SK-N-SH (cell line): ENCODE results near the gene MYOD1. TPM values are rescaled to one million over a fixed set of nuclear protein-coding genes. Genes with fewer than 3 reads are reported as not detected.

Experiments
- CTCF ChIA-PET: fragments of 300-600, 350-600 bp; formaldehyde crosslinking; extraction: SDS; loops from one replicate; lab custom pipeline; 2021; lab: Yijun Ruan, JAX
- POLR2A ChIA-PET: fragments of 350-600 bp; sonication (Branson Sonifier 250); formaldehyde crosslinking; extraction: SDS; loops from one replicate; lab custom pipeline; 2020; ENCODE audit warnings: antibody characterized with exemption, inconsistent platforms; lab: Yijun Ruan, JAX
- DNase-seq: peaks from one replicate; pipeline ENCODE4 v3.0.0; 2012
- H2AFZ ChIP-seq: fragments of 200-600 bp; sonication (generic); 2 replicates; pipeline ENCODE4 v1.8.1; 2016; ENCODE audit warnings: antibody characterized with exemption, mild to moderate bottlenecking, low read depth
- H3F3A ChIP-seq: fragments of 200-600 bp; sonication (generic); replicated peaks from 2 replicates; pipeline ENCODE3; 2016; ENCODE audit warnings: antibody characterized with exemption, mild to moderate bottlenecking; ENCODE audit not compliant: insufficient read depth
- H3K27ac ChIP-seq, 2 experiments: fragments of 200-500 bp in 1 of 2; fragments of 200-600 bp in 1 of 2; sonication (Bioruptor generic) in 1 of 2; sonication (generic), shearing (Covaris generic) in 1 of 2; 2 replicates each; pipeline versions ENCODE4 v1.5.1 to v1.6.1; 2014 to 2016; ENCODE audit warnings: low read depth in 2 of 2, inconsistent platforms in 1 of 2, low read length in 1 of 2, mild to moderate bottlenecking in 1 of 2, mixed read lengths in 1 of 2
- H3K27me3 ChIP-seq: fragments of 200-600 bp; sonication (generic), shearing (Covaris generic); 2 replicates; pipeline ENCODE4 v1.6.1; 2016; ENCODE audit warnings: mixed run types; ENCODE audit not compliant: insufficient read depth
- H3K36me3 ChIP-seq, 2 experiments: fragments of 200-500 bp in 1 of 2; fragments of 200-600 bp in 1 of 2; sonication (Bioruptor generic) in 1 of 2; sonication (generic) in 1 of 2; replicated peaks in 1 of 2; 2 replicates each; pipeline versions ENCODE3 to v1.5.1; 2014 to 2016; ENCODE audit warnings: low read length in 1 of 2, mild to moderate bottlenecking in 1 of 2; ENCODE audit not compliant: insufficient read depth in 2 of 2, control insufficient read depth in 1 of 2
- H3K4me1 ChIP-seq, 2 experiments: fragments of 200-500 bp in 1 of 2; fragments of 200-600 bp in 1 of 2; sonication (Bioruptor generic) in 1 of 2; sonication (generic), shearing (Covaris generic) in 1 of 2; 2 replicates each; pipeline versions ENCODE4 v1.5.1 to v1.6.1; 2014 to 2016; ENCODE audit warnings: low read depth in 1 of 2, low read length in 1 of 2, mixed run types in 1 of 2; ENCODE audit not compliant: insufficient read depth in 2 of 2, control insufficient read depth in 1 of 2
- H3K4me2 ChIP-seq: fragments of 200-600 bp; sonication (generic), shearing (Covaris generic); 2 replicates; pipeline ENCODE4 v1.6.1; 2017; ENCODE audit warnings: mixed run types
- H3K4me3 ChIP-seq, 2 experiments: fragments of 200-500 bp in 1 of 2; fragments of 200-600 bp in 1 of 2; sonication (Bioruptor generic) in 1 of 2; sonication (generic), shearing (Covaris generic) in 1 of 2; 2 replicates each; pipeline versions ENCODE4 v1.5.1 to v1.8.1; 2014 to 2016; ENCODE audit warnings: low read depth in 2 of 2, inconsistent platforms in 1 of 2, low read length in 1 of 2, mild to moderate bottlenecking in 1 of 2, mixed read lengths in 1 of 2, moderate library complexity in 1 of 2
- H3K79me2 ChIP-seq: fragments of 200-600 bp; sonication (generic); 2 replicates; pipeline ENCODE4 v1.8.1; 2017; ENCODE audit warnings: mild to moderate bottlenecking; ENCODE audit not compliant: insufficient read depth
- H3K9ac ChIP-seq: fragments of 200-600 bp; sonication (generic); 2 replicates; pipeline ENCODE4 v1.6.1; 2017; ENCODE audit warnings: mixed run types
- H3K9me2 ChIP-seq: fragments of 200-600 bp; sonication (generic); 2 replicates; pipeline ENCODE4 v1.6.1; 2017; ENCODE audit warnings: mixed run types
- H3K9me3 ChIP-seq: fragments of 200-600 bp; sonication (generic); 2 replicates; pipeline ENCODE4 v1.6.1; 2017; ENCODE audit warnings: mixed run types, mild to moderate bottlenecking, moderate library complexity
- H4K20me1 ChIP-seq: fragments of 200-600 bp; sonication (generic); 2 replicates; pipeline ENCODE4 v1.6.1; 2017; ENCODE audit warnings: mild to moderate bottlenecking, mixed run types; ENCODE audit not compliant: insufficient read depth
- EP300 ChIP-seq, 2 experiments: IDR thresholded peaks; 2 replicates each; pipeline versions ENCODE4 v1.4.0 to v1.6.1; 2012; ENCODE audit warnings: borderline replicate concordance in 1 of 2, low read depth in 1 of 2, low read length in 1 of 2
- FOXM1 ChIP-seq: IDR thresholded peaks from 2 replicates; pipeline ENCODE4 v1.4.0; 2012; ENCODE audit warnings: low read depth, mild to moderate bottlenecking
- GABPA ChIP-seq: IDR thresholded peaks from 2 replicates; pipeline ENCODE4 v1.4.0; 2012; ENCODE audit warnings: low read depth, mild to moderate bottlenecking
- MXI1 ChIP-seq: IDR thresholded peaks from 2 replicates; pipeline ENCODE4 v1.6.1; 2012; ENCODE audit warnings: mild to moderate bottlenecking, low read depth, low read length, improper control_type of control experiment
- NFIC ChIP-seq: IDR thresholded peaks from 2 replicates; pipeline ENCODE4 v1.4.0; 2012; ENCODE audit warnings: borderline replicate concordance
- POLR2AphosphoS5 ChIP-seq: IDR thresholded peaks from 2 replicates; pipeline ENCODE4 v1.6.1; 2012; ENCODE audit warnings: low read depth, low read length
- SMC3 ChIP-seq: IDR thresholded peaks from 2 replicates; pipeline ENCODE4 v1.6.1; 2012; ENCODE audit warnings: low read depth, low read length, improper control_type of control experiment
- TAF1 ChIP-seq: IDR thresholded peaks from 2 replicates; pipeline ENCODE4 v1.6.1; 2012; ENCODE audit warnings: low read depth, mild to moderate bottlenecking, low read length, moderate library complexity, borderline replicate concordance
- TCF12 ChIP-seq: IDR thresholded peaks from 2 replicates; pipeline ENCODE4 v1.4.0; 2012
- WGBS: methylation state at CpG from one replicate; pipeline ENCODE4 v1.1.6; 2017; ENCODE audit warnings: low lambda C conversion rate; 5-methylcytosine and 5-hydroxymethylcytosine counted together
- polyA plus RNA-seq, 3 experiments: library from polyadenylated mRNA; depleted of rRNA; stranded (reverse); fragments of >200 nt; gene quantifications; 2 replicates each; pipeline ENCODE4 v1.2.3, GENCODE V29; 2012
- TF ChIP-seq, protein P1 (sequence below): IDR thresholded peaks from 2 replicates; pipeline ENCODE4 v1.4.0; 2012; ENCODE audit warnings: low read depth, borderline replicate concordance
- TF ChIP-seq, protein P2 (sequence below): fragments of 200-600 bp; sonication (generic); IDR thresholded peaks from 2 replicates; pipeline ENCODE4 v1.6.1; 2017; ENCODE audit warnings: antibody characterized with exemption, mild to moderate bottlenecking, moderate library complexity
- TF ChIP-seq, protein P3 (sequence below): fragments of 150-350 bp; IDR thresholded peaks from 2 replicates; pipeline ENCODE4 v1.6.1; 2016; ENCODE audit warnings: mild to moderate bottlenecking, low read depth, low read length
- TF ChIP-seq, protein P4 (sequence below): IDR thresholded peaks from 2 replicates; pipeline ENCODE4 v1.6.1; 2012; ENCODE audit warnings: mild to moderate bottlenecking, low read depth, low read length, moderate library complexity

Gene MYOD1
- polyA plus RNA-seq, 1 of the 3 experiments (the other 2 are of a cell fraction), result not detected

DNA sequence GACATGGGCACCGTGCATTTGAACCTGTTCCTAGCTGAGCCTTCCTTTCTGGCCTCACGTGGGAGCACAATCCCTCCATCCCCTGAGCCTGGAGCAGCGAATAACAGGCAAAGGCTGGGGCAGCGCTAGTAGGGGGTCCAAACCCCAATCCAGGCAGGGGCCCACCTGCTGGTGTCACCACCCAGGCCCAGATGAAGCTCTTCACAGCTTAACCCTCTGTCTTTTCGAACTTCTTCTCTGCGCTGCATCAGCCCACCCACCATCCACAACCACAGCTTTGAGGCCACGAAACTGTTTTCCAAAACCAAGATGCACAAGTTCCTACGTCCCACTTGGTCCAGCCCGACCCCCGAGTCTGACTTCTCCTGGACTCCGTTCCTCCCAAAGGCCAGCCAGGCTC lies 26.7 kb downstream of the MYOD1 start (continued):
- TF ChIP-seq, protein P1, sequence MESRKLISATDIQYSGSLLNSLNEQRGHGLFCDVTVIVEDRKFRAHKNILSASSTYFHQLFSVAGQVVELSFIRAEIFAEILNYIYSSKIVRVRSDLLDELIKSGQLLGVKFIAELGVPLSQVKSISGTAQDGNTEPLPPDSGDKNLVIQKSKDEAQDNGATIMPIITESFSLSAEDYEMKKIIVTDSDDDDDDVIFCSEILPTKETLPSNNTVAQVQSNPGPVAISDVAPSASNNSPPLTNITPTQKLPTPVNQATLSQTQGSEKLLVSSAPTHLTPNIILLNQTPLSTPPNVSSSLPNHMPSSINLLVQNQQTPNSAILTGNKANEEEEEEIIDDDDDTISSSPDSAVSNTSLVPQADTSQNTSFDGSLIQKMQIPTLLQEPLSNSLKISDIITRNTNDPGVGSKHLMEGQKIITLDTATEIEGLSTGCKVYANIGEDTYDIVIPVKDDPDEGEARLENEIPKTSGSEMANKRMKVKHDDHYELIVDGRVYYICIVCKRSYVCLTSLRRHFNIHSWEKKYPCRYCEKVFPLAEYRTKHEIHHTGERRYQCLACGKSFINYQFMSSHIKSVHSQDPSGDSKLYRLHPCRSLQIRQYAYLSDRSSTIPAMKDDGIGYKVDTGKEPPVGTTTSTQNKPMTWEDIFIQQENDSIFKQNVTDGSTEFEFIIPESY, result no peak
- TF ChIP-seq, all 33 proteins: peak for 0

DNA sequence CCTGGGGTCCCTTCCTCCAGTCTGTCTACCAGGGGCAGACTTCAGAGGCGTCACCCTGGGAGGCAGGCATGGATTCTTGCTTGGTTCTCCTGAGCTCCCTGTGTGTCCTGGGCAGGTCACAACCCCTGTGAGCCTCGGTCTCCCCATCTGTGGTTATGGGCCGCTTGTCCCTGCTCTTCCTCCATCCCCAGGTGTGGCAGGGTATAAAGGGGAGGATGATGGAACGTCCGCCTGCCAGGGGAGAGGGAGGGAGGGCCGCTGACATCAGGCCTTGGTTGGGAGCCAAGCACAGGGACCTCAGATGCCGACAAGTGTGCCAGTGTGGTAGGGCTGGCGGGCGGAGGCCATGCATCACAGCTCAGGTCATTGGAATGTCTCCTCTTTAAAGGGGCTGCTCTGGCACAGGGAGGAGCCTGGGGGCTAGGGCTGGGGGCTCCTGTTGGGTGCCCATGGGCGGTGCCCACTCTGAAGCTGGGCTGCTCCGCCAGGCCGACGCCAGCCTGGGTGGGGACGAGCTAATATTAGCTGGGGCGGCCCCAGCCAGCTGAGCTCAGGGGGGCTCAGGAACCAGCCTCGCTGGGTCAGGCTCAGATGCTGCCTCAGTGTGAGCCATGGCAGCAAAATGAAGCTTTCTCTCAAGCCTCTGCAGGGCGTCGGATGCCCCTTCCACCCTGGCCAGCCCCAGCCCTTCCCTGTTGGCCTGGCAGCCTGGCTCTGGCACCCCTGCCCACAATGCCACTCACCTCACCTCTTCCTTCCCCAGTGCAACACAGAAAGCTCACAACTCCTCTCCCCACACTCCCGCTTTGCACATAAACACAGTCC lies 28.0 kb downstream of the MYOD1 start:
- ChIA-PET CTCF (interaction anchor here (1.0 to 2.1 kb wide), 5 partner anchors 9 to 226 kb away, joined by 3 to 12 read pairs (median 7); no protein-coding TSS in a partner anchor), POLR2A (interaction anchor here (1.1 kb wide), 1 partner anchor 16 kb away, joined by 4 read pairs; no protein-coding TSS in a partner anchor)
- Histone ChIP-seq H2AFZ (no peak overlapping the region), H3K27ac (no peak overlapping the region), H3K9me2 (no peaks in the 10 kb centered on the region), H4K20me1 (no peaks in the 10 kb centered on the region), H3K79me2 (no peaks in the 10 kb centered on the region), H3K4me1 (no peaks in the 10 kb centered on the region), H3K4me2 (no peak overlapping the region), H3K4me3 (no peak overlapping the region), H3K36me3 (no peaks in the 10 kb centered on the region), H3K9me3 (no peaks in the 10 kb centered on the region), H3F3A (no peaks in the 10 kb centered on the region), H3K27me3 (no peaks in the 10 kb centered on the region), H3K9ac (no peak overlapping the region)
- WGBS, result 57% methylated on average over 2 of the region's 19 CpGs
- no peak for TF ChIP-seq EP300 (IDR thresholded peaks at IDR 0.05; ENCODE audit: borderline replicate concordance in 1 of 2, low read depth in 1 of 2, low read length in 1 of 2)
- no peak for TF ChIP-seq GABPA
- TF ChIP-seq, protein P2, sequence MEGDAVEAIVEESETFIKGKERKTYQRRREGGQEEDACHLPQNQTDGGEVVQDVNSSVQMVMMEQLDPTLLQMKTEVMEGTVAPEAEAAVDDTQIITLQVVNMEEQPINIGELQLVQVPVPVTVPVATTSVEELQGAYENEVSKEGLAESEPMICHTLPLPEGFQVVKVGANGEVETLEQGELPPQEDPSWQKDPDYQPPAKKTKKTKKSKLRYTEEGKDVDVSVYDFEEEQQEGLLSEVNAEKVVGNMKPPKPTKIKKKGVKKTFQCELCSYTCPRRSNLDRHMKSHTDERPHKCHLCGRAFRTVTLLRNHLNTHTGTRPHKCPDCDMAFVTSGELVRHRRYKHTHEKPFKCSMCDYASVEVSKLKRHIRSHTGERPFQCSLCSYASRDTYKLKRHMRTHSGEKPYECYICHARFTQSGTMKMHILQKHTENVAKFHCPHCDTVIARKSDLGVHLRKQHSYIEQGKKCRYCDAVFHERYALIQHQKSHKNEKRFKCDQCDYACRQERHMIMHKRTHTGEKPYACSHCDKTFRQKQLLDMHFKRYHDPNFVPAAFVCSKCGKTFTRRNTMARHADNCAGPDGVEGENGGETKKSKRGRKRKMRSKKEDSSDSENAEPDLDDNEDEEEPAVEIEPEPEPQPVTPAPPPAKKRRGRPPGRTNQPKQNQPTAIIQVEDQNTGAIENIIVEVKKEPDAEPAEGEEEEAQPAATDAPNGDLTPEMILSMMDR, result no peak
- no peak for DNase-seq

DNA sequence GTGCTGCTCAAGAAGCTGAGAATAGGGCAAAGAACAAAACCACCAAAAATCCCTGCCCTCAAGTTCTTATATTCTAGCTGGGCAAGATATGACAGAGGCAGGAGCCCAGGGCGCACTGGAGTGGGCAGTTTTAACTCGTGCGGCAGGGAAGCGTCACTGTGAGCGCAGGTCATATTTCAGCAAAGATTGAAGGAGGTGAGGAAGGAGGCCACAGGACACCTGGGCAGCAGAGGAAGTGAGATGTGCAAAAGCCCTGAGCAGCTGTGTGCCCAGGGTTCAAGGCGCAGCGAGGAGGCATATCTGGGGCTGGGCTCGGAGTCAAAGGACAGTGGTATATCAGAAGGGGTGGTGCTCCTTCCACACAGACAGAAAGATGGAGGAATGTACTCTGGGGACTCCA lies 28.7 kb downstream of the MYOD1 start:
- CTCF ChIA-PET, result interaction anchor here (1.4 to 2.1 kb wide), 3 partner anchors 13 to 18 kb away, joined by 3 to 12 read pairs (median 9); no protein-coding TSS in a partner anchor
- Histone ChIP-seq H2AFZ (no peak overlapping the region), H3K9ac (no peak overlapping the region), H4K20me1 (no peaks in the 10 kb centered on the region), H3K9me2 (no peaks in the 10 kb centered on the region), H3K36me3 (no peaks in the 10 kb centered on the region), H3K4me2 (no peak overlapping the region), H3K4me3 (no peak overlapping the region), H3K9me3 (no peaks in the 10 kb centered on the region), H3K79me2 (no peaks in the 10 kb centered on the region), H3F3A (no peaks in the 10 kb centered on the region), H3K4me1 (no peaks in the 10 kb centered on the region; a peak in 1 of 4 replicates), H3K27me3 (no peaks in the 10 kb centered on the region), H3K27ac (no peak overlapping the region)
- no peak for DNase-seq
- WGBS, result 80% methylated on average over 8 of the region's 8 CpGs
- POLR2A ChIA-PET, result interaction anchor here (1.1 kb wide), 1 partner anchor 17 kb away, joined by 4 read pairs; no protein-coding TSS in a partner anchor
- no peak for TF ChIP-seq TCF12
- TF ChIP-seq MXI1, result no peak
- TF ChIP-seq, protein P3, sequence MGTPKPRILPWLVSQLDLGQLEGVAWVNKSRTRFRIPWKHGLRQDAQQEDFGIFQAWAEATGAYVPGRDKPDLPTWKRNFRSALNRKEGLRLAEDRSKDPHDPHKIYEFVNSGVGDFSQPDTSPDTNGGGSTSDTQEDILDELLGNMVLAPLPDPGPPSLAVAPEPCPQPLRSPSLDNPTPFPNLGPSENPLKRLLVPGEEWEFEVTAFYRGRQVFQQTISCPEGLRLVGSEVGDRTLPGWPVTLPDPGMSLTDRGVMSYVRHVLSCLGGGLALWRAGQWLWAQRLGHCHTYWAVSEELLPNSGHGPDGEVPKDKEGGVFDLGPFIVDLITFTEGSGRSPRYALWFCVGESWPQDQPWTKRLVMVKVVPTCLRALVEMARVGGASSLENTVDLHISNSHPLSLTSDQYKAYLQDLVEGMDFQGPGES, result no peak
- TF ChIP-seq, protein P4, sequence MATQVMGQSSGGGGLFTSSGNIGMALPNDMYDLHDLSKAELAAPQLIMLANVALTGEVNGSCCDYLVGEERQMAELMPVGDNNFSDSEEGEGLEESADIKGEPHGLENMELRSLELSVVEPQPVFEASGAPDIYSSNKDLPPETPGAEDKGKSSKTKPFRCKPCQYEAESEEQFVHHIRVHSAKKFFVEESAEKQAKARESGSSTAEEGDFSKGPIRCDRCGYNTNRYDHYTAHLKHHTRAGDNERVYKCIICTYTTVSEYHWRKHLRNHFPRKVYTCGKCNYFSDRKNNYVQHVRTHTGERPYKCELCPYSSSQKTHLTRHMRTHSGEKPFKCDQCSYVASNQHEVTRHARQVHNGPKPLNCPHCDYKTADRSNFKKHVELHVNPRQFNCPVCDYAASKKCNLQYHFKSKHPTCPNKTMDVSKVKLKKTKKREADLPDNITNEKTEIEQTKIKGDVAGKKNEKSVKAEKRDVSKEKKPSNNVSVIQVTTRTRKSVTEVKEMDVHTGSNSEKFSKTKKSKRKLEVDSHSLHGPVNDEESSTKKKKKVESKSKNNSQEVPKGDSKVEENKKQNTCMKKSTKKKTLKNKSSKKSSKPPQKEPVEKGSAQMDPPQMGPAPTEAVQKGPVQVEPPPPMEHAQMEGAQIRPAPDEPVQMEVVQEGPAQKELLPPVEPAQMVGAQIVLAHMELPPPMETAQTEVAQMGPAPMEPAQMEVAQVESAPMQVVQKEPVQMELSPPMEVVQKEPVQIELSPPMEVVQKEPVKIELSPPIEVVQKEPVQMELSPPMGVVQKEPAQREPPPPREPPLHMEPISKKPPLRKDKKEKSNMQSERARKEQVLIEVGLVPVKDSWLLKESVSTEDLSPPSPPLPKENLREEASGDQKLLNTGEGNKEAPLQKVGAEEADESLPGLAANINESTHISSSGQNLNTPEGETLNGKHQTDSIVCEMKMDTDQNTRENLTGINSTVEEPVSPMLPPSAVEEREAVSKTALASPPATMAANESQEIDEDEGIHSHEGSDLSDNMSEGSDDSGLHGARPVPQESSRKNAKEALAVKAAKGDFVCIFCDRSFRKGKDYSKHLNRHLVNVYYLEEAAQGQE, result no peak
- no peak for TF ChIP-seq SMC3
- TF ChIP-seq POLR2AphosphoS5, result no peak
- TF ChIP-seq FOXM1, result no peak
- no peak for TF ChIP-seq TAF1
- no peak for TF ChIP-seq NFIC
